Activated CD8-positive, alpha-beta T cell treated with anti-CD3 and anti-CD28 coated beads, Interleukin-2, amount 10 ng/mL, durations not matched to agents 7 days and 5 days (primary cell): Measurements from ENCODE around the gene KCNJ2. TPM values are rescaled to one million over a fixed set of nuclear protein-coding genes. Genes with fewer than 3 reads are reported as not detected.

ENCODE experiments used
- ATAC-seq: fragments of 150-1000 bp; cut with Tn5 transposase; one replicate; pipeline ENCODE4 v1.10.0; 2021; ENCODE audit warnings: moderate library complexity
- CTCF ChIA-PET: fragments of 350-600 bp; sonication (Branson Sonifier 250); formaldehyde crosslinking; loops from one replicate; lab custom pipeline; 2021; ENCODE audit warnings: antibody characterized with exemption; lab: Charles Lee
- POLR2A ChIA-PET: fragments of 350-600 bp; sonication (Branson Sonifier 250); formaldehyde crosslinking; loops from one replicate; lab custom pipeline; 2021; ENCODE audit warnings: antibody characterized with exemption; lab: Charles Lee
- DNase-seq: peaks from one replicate; pipeline ENCODE4 v3.0.0-alpha.2; 2020
- H3K27ac Mint-ChIP-seq: one replicate; pipeline ENCODE4 v1.8.0; 2021; ENCODE audit warnings: mild to moderate bottlenecking, mixed read lengths
- H3K27me3 Mint-ChIP-seq: one replicate; pipeline ENCODE4 v1.8.0; 2021; ENCODE audit warnings: low read depth, mixed read lengths
- H3K36me3 Mint-ChIP-seq: one replicate; pipeline ENCODE4 v1.8.0; 2021; ENCODE audit warnings: low read depth, mixed read lengths
- H3K4me1 Mint-ChIP-seq: one replicate; pipeline ENCODE4 v1.8.0; 2021; ENCODE audit warnings: low read depth, mixed read lengths
- H3K4me3 Mint-ChIP-seq: one replicate; pipeline ENCODE4 v1.8.0; 2021; ENCODE audit warnings: mild to moderate bottlenecking, mixed read lengths
- H3K9me3 Mint-ChIP-seq: one replicate; pipeline ENCODE4 v1.8.0; 2022; ENCODE audit warnings: mixed read lengths; ENCODE audit not compliant: insufficient read depth
- total RNA-seq, 2 experiments: library from RNA; stranded (reverse); gene quantifications; one replicate each; pipeline ENCODE4 v1.2.3, GENCODE V29; 2021

KCNJ2 gene
- total RNA-seq, 2 experiments from 2014 or later, result not detected

DNA sequence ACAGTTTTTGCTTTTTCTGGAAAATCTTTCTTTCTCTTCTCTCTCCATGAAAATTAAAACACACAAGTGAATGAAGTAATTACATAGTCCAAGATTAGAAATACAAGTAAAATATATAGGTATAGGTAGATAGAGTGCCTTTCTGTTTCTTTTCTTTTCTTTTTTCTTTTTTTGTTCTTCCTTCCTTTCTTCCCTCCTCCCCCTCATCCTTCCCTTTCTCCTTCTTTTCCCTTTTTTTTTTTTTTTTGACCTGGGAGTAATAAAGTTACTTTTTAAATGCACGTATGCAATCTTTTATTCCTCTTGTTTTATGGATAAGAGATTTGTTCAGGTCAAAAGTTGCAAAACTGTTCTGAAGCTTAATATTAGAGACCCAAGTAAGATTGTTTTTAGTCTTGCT is 34.6 kb upstream of the KCNJ2 start:
- Mint-ChIP-seq H3K36me3 (no peaks in the 10 kb centered on the region), H3K27ac (no peak overlapping the region), H3K4me3 (no peak overlapping the region), H3K9me3 (no peaks in the 10 kb centered on the region), H3K27me3 (no peaks in the 10 kb centered on the region), H3K4me1 (peaks cover 4% of the 10 kb centered on the region)
- ATAC-seq (no peak), DNase-seq (no peak)
- ChIA-PET CTCF (no interaction called here), POLR2A (no interaction called here)

DNA sequence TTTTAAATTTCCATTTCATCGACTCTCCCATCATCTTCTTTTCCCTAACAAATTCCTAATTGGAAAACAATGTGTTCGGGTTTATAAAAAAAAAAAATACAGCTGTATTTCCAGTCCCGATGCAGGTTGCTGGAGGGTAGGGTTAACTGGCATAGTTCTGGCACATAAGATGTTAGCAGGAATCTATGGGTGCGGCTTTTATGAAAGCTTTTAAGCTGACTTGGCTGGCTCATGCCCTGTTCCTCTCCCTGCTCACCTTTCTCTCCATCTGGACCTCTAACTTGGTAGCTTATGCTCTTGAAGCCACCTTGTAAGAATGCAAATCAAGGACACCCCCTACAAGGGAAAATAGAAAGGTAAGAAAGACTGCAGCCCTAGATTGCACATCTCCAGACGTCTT is 33.2 kb upstream of the KCNJ2 start:
- no peaks in the 10 kb centered on the region for H3K9me3 Mint-ChIP-seq
- CTCF ChIA-PET, result no interaction called here
- no peak for DNase-seq

DNA sequence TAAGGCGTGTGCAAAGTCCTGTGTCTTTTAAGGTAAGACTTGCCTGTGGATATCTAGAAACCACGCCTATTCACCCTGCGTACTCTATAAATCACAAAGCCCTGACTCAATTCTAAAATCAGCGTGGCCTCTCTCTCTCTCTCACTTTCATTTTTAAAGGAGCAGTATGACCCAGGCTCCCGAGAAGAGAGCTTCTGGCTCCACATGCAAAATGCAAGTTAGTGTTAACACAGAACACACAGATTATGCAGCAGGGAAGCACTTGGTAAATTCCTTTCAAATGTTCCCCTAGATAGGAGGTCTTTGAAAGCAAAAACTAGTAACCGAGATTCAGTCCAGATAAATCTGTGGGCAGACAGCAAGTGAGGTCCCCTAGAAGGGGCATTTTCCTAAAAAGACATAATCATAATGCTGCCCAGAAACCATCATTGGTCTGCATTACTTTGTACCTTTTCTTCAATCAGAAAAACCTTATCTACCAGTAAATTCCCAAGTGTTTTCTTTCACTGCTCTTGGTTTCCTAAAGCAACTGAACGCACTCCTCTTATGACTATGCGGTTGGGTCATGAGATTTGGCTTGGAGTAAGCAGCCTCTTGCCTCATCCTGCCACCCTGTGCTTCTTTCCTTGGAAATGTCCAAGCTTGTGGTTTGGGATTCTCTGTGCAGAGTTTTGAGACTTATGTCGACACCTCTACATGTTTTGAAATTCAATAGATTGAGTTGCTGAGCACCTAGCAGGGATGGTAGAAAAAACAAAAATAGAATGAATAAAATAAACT is 31.7 kb upstream of the KCNJ2 start:
- ChIA-PET POLR2A (no interaction called here), CTCF (interaction anchor here (1.6 kb wide), 1 partner anchor 531 kb away, joined by 3 read pairs; no protein-coding TSS in a partner anchor)
- Mint-ChIP-seq H3K27me3 (no peaks in the 10 kb centered on the region), H3K36me3 (no peaks in the 10 kb centered on the region), H3K9me3 (no peaks in the 10 kb centered on the region), H3K4me1 (peaks cover 4% of the 10 kb centered on the region), H3K4me3 (peak overlapping the region; percentile 54), H3K27ac (no peak overlapping the region)
- ATAC-seq (peak; percentile 81), DNase-seq (peak; percentile 41)

More for the DNA sequence above, 33.2 kb upstream of the KCNJ2 start:
- Mint-ChIP-seq H3K36me3 (no peaks in the 10 kb centered on the region), H3K27ac (no peak overlapping the region), H3K27me3 (no peaks in the 10 kb centered on the region), H3K4me1 (peaks cover 4% of the 10 kb centered on the region), H3K4me3 (no peak overlapping the region)
- no peak for ATAC-seq
- POLR2A ChIA-PET, result no interaction called here

DNA sequence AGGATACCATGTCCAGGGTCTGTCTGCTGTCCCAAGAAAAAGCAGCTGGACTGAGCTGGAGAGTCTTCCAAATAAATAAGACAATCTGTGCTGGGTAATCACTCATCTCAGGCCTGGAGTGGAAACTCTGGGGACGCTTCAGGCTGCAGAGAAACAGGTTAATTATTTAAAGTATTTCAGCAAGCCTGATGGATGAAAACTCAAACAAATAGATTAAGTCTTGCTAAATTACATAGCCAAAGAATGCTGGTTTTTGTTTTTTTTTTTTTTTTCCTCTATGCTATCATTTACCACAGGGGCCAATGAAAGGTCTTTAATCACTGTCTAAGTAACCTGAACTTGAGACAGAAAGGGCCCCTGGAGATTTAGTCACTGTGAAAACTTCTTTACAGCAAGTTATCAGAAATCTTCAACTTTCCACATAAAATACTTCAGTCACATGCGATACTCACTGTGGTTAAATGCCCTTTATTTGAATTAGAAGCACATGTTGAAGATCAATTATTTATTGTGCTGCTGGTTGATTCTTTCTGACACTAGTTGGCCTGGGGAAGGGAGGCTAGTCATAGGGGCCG is 31.0 kb upstream of the KCNJ2 start:
- ChIA-PET CTCF (interaction anchor here (1.6 kb wide), 1 partner anchor 531 kb away, joined by 3 read pairs; no protein-coding TSS in a partner anchor), POLR2A (no interaction called here)
- no peak for ATAC-seq
- Mint-ChIP-seq H3K9me3 (no peaks in the 10 kb centered on the region), H3K4me3 (no peak overlapping the region), H3K27ac (no peak overlapping the region), H3K36me3 (no peaks in the 10 kb centered on the region), H3K4me1 (peaks cover 4% of the 10 kb centered on the region), H3K27me3 (no peaks in the 10 kb centered on the region)
- no peak for DNase-seq

DNA sequence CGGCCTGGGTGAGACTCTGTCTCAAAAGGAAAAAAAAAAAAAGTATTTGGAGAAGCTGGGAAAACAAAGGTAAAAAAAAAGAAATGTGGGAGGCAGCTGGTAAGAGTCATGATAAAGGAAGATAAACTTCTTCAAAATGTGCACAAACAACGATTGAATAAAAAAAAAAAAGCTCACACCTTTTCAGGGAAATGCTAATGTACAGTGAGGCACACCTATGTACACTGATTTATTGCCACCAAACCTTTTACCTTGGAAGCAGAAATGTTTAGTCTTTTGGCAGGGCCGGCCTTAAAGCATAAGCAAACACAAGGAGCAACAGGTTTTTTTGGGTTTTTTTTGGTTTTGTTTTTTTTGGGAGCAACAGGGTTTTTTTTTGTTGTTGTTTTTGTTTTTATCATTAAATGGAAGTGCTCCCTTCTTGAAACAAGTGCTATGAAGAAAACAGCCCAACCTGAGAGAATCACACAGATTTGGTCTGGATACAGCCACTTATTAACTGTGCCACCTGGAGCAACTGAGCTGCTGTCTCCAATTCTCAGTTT is 29.8 kb upstream of the KCNJ2 start:
- Mint-ChIP-seq H3K27me3 (no peaks in the 10 kb centered on the region), H3K27ac (no peak overlapping the region), H3K9me3 (no peaks in the 10 kb centered on the region), H3K4me3 (no peak overlapping the region), H3K36me3 (no peaks in the 10 kb centered on the region), H3K4me1 (peaks cover 4% of the 10 kb centered on the region)
- ChIA-PET POLR2A (no interaction called here), CTCF (interaction anchor here (0.7 to 1.5 kb wide), 2 partner anchors 531 to 611 kb away, joined by 3 to 5 read pairs; no protein-coding TSS in a partner anchor)
- ATAC-seq, result no peak
- no peak for DNase-seq

DNA sequence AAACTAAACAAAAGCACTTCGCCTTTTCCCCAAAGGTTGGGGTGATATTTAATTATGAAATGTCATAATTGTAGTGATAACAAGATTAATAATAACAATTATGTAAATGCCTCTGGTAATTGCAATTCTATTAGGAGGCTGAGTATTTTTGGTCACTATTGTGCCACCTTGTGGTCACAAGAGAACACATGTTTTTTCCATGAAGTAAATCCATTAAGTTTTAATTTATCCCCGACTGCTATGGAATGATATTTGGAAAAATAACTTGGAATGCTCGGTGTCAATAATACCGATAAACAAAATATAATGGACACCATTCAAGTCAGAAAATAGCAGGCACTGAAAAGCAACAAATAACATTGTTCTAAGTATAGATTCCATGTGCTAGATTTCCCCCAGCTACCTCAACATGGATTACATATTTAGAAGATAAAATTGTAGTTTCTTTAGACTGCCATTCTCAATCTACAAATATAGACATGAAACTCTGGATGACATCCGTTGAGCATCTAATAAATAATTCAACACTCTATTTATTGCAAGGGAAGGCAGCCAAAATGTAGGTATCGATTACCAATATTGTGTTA is 25.0 kb upstream of the KCNJ2 start:
- Mint-ChIP-seq H3K27me3 (peaks cover 4% of the 10 kb centered on the region), H3K27ac (no peak overlapping the region), H3K36me3 (no peaks in the 10 kb centered on the region), H3K9me3 (no peaks in the 10 kb centered on the region), H3K4me3 (no peak overlapping the region), H3K4me1 (no peaks in the 10 kb centered on the region)
- ATAC-seq (no peak), DNase-seq (no peak)
- CTCF ChIA-PET, result interaction anchor here (0.9 to 1.3 kb wide), 4 partner anchors 535 to 541 kb away, joined by 3 to 7 read pairs (median 4); no protein-coding TSS in a partner anchor
- POLR2A ChIA-PET, result no interaction called here

DNA sequence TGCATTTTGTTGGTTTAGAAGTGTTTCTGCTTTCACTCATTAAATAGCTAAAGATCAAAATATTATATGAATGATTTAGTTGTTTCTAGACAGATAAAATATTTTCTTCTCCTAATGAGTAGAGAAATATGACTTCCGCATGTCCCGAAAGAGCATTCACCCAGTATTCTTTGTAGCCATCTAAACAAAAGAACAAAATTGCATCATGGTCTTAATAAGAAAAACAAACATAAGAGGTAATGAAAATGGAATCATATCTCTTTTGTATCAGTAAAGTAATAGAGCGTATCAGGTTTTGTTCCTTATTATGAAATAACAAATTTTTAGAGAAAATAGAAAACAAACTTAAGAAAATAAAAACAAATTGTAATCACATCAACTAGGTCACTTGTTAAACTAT is 16.1 kb upstream of the KCNJ2 start:
- ChIA-PET CTCF (no interaction called here), POLR2A (no interaction called here)
- DNase-seq (no peak), ATAC-seq (no peak)
- Mint-ChIP-seq H3K27ac (no peak overlapping the region), H3K27me3 (peaks cover 6% of the 10 kb centered on the region), H3K9me3 (no peaks in the 10 kb centered on the region), H3K4me1 (no peaks in the 10 kb centered on the region), H3K36me3 (no peaks in the 10 kb centered on the region), H3K4me3 (no peak overlapping the region)

DNA sequence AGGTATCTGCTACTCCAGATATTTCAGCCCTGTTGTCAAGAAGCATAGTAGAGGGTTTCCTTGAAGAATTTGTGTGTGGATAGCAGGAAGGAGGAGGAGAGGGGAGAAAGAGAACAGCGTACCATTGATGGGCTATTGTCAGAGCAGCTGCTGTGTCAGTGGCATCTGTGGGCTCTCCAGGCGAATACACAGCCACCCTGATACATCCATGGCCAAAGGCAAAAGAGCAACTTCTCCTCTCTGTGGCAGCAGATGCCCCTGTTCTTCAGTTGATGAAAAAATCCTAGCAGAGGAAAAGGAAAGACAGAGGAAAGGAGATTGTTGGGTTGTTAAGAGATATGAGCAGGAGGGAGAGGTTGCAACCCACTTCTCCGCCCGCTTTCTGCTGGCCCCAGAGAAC is 12.2 kb upstream of the KCNJ2 start:
- no peak for ATAC-seq
- no peaks in the 10 kb centered on the region for H3K4me1 Mint-ChIP-seq
- H3K4me3 Mint-ChIP-seq, result no peak overlapping the region

DNA sequence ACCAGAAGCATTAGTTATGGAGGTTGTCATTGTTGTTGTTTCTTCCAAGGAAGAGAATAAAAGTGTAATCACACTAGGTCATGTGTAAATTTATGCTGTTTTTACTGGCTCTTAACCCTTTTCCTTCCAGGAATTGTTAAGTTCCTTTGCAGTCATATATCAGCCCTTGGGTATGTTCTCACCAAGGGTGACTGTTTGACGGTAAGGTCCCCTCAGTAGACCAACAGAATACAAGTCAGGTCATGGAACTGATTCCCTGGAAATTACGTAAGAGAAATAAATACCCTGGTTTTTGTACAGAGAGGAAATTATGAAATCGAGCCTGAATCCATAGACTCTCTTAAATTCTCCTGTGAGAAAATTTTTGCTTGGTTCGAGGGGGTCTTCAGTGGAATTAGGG is 11.2 kb upstream of the KCNJ2 start:
- Mint-ChIP-seq H3K36me3 (no peaks in the 10 kb centered on the region), H3K9me3 (no peaks in the 10 kb centered on the region), H3K27me3 (peaks cover 10% of the 10 kb centered on the region), H3K4me1 (no peaks in the 10 kb centered on the region), H3K27ac (no peak overlapping the region), H3K4me3 (no peak overlapping the region)
- DNase-seq (no peak), ATAC-seq (no peak)
- ChIA-PET POLR2A (interaction anchor here (0.6 kb wide), 1 partner anchor 615 kb away, joined by 4 read pairs; no protein-coding TSS in a partner anchor), CTCF (no interaction called here)

More for the DNA sequence above, 12.2 kb upstream of the KCNJ2 start:
- H3K36me3 Mint-ChIP-seq, result no peaks in the 10 kb centered on the region
- peaks cover 10% of the 10 kb centered on the region for H3K27me3 Mint-ChIP-seq
- ChIA-PET CTCF (no interaction called here), POLR2A (no interaction called here)
- DNase-seq, result no peak
- H3K9me3 Mint-ChIP-seq, result no peaks in the 10 kb centered on the region
- H3K27ac Mint-ChIP-seq, result no peak overlapping the region

DNA sequence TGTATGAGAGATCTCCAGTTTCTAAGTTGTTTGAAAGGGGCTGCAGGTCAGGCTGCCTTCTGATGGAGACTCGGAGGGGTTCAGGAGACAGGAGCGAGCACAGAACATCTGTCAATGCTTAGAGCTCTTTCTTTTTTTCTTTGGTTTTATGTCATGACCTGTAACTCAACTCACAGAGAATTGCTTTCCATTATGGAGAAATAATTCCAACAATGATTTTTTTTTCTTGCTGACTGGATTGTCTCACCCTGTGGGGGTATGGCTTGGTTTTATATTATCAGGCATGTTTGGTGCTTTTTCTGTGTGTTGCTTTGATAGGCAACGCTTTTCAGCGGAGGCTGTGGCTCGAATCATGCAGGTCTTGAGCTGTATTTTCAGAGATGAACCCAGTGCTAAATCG is 10.7 kb upstream of the KCNJ2 start:
- ATAC-seq (no peak), DNase-seq (no peak)
- Mint-ChIP-seq H3K27ac (no peak overlapping the region), H3K36me3 (no peaks in the 10 kb centered on the region), H3K4me3 (no peak overlapping the region), H3K27me3 (peaks cover 10% of the 10 kb centered on the region), H3K4me1 (no peaks in the 10 kb centered on the region), H3K9me3 (no peaks in the 10 kb centered on the region)
- POLR2A ChIA-PET, result interaction anchor here (0.6 kb wide), 1 partner anchor 615 kb away, joined by 4 read pairs; no protein-coding TSS in a partner anchor
- CTCF ChIA-PET, result interaction anchor here (1.5 kb wide), 1 partner anchor 552 kb away, joined by 3 read pairs; no protein-coding TSS in a partner anchor

DNA sequence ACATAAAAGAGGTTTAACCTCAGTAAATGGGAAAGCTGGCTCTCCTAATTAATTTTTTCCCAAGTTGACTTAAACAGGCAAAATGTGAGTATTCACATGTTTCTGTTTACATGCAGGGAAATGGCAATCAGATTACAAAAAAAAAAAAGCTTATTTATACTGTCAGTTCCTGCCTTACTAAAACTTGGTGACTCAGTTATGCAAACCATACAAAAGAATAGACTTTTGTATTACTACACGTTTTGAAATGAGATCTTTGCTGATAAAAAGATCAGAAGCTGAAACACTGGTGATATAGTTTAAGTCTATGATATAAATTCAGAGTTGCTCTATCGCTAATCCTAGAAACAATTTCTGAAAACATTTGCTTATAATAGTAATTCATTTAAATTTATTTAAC is 9.4 kb upstream of the KCNJ2 start:
- ATAC-seq, result no peak
- Mint-ChIP-seq H3K4me3 (no peak overlapping the region), H3K27me3 (peaks cover 10% of the 10 kb centered on the region), H3K4me1 (no peaks in the 10 kb centered on the region), H3K9me3 (no peaks in the 10 kb centered on the region), H3K27ac (no peak overlapping the region), H3K36me3 (no peaks in the 10 kb centered on the region)
- DNase-seq, result no peak
- POLR2A ChIA-PET, result no interaction called here
- CTCF ChIA-PET, result interaction anchor here (0.7 to 1.5 kb wide), 3 partner anchors 553 to 635 kb away, joined by 3 read pairs; no protein-coding TSS in a partner anchor
